Heart right ventricle (tissue), 16 donors: Measurements from ENCODE around the gene FARP2. TPM values are rescaled to one million over a fixed set of nuclear protein-coding genes. Genes with fewer than 3 reads are reported as not detected.
"Not testable (repeated sequence)": the region's sequence is repeated elsewhere in the genome, so short reads cannot be mapped to it uniquely, and the experiment has no call there.

ENCODE experiments used
- ATAC-seq, 8 donors: fragments of 200-7000 bp; cut with Tn5 transposase; one replicate each; pipeline ENCODE4 v1.9.1; 2020; ENCODE audit warnings: mild to moderate bottlenecking in 8 of 8, moderate library complexity in 8 of 8, moderate number of reproducible peaks in 1 of 8
- DNase-seq, 2 donors: peaks; one replicate each; pipeline ENCODE4 v3.0.0-alpha.2; 2020
- H3K27ac ChIP-seq, 10 donors: fragments of 200-600 bp; sonication (generic) in 2 of 10; one replicate each; pipeline versions ENCODE4 v1.5.0 to v1.8.0; 2020 to 2022; ENCODE audit warnings: mild to moderate bottlenecking in 3 of 10
- H3K27me3 ChIP-seq, 7 donors: fragments of 200-600 bp; one replicate each; pipeline ENCODE4 v1.8.0; 2021 to 2022; ENCODE audit warnings: mild to moderate bottlenecking in 2 of 7
- H3K36me3 ChIP-seq, 9 donors: fragments of 200-600 bp; sonication (generic) in 1 of 9; one replicate each; pipeline versions ENCODE4 v1.5.0 to v1.8.0; 2020 to 2022; ENCODE audit warnings: mild to moderate bottlenecking in 2 of 9
- H3K4me1 ChIP-seq, 9 donors: fragments of 200-600 bp; sonication (generic) in 1 of 9; one replicate each; pipeline versions ENCODE4 v1.5.0 to v1.8.0; 2020 to 2022; ENCODE audit warnings: mild to moderate bottlenecking in 4 of 9
- H3K4me3 ChIP-seq, 10 donors: fragments of 200-600 bp; sonication (generic) in 2 of 10; one replicate each; pipeline versions ENCODE4 v1.5.0 to v1.8.0; 2020 to 2022; ENCODE audit warnings: mild to moderate bottlenecking in 7 of 10, moderate library complexity in 2 of 10
- H3K9me3 ChIP-seq, 11 donors: fragments of 200-600 bp in 10 of 11; sonication (generic) in 2 of 11; one replicate each; pipeline versions ENCODE4 v1.5.0 to v1.8.0; 2013 to 2022; ENCODE audit warnings: mild to moderate bottlenecking in 2 of 11, control low read depth in 1 of 11, moderate library complexity in 1 of 11
- WGBS, 2 donors: extraction: QIAGEN DNeasy Blood & Tissue Kit; methylation state at CpG; one replicate each; pipeline ENCODE4 v1.1.7; 2013; ENCODE audit warnings: inconsistent platforms in 1 of 2; 5-methylcytosine and 5-hydroxymethylcytosine counted together
- intact Hi-C, 10 donors: fragments of 100-400 bp; cut with DNase I; formaldehyde crosslinking; loops; one replicate each; pipeline versions ENCODE4 v1.11.1 to v1.14.2; 2022
- polyA plus RNA-seq, 2 donors: library from polyadenylated mRNA; stranded (reverse); fragments of 200-250 nt; gene quantifications; one replicate each; pipeline ENCODE4 v1.2.3, GENCODE V29; 2013
- total RNA-seq, 10 donors: library from RNA; stranded (reverse); fragmentation: NEBNext Ultra II Directional in 3 of 10; extraction: Animal tissue kit (Norgen Biotek cat#: 25700) in 3 of 10; gene quantifications; one replicate each; pipeline versions ENCODE4 v1.2.1 to v1.2.4, GENCODE V29; 2021 to 2023
- TF ChIP-seq, protein P1 (sequence below), 9 donors: fragments of 200-600 bp; sonication (generic) in 2 of 9; IDR thresholded peaks; one replicate each; pipeline versions ENCODE4 v1.5.0 to v1.8.0; 2021 to 2022; ENCODE audit warnings: antibody characterized with exemption in 9 of 9, mild to moderate bottlenecking in 5 of 9, moderate library complexity in 1 of 9
- donor health status: Arrhythmogenic right ventricular cardiomyopathy.
- donor health status: ischemic (EF 13 %, LVEDD 7.1; RV severe dilation, severe dysfunction).
- donor health status: healthy with polysubstance abuse.
- donor health status: DM: no; HTN: yes; CAD: no.
- donor health status: DM: no; HTN: no; CAD: no.
- donor health status: ischemic (EF 25% LVEDD 6.9; RV normal size, moderate dysfunction).
- donor health status: ischemic (EF 25% LVEDD 5.7; RV mildly dilated, moderate dysfunction).
- donor health status: healthy.
- donor health status: DM: yes; HTN: yes; CAD: no.
- donor health status: Ischemic cardiomyopathy.
- donor health status: ischemic (EF 35%, LVEDD 5.7; RV mildly dilated, moderate dysfunction).
- donor health status: nonischemic (EF 11% LVEDD 7.7; RV severe dilation, severe dysfunction).
- donor health status: DM: yes; HTN: yes; CAD: no.
- donor health status: PGD.
- donor health status: ischemic (EF 29% LVEDD 5.4; RV normal size, mild dysfunction).
- donor health status: nonischemic (EF 23%, LVEDD 6.1; RV moderate dilation, normal function).

Gene FARP2
- total and polyA plus RNA-seq, 12 donors: 7.1 to 23.6 (median 19.3) TPM

DNA sequence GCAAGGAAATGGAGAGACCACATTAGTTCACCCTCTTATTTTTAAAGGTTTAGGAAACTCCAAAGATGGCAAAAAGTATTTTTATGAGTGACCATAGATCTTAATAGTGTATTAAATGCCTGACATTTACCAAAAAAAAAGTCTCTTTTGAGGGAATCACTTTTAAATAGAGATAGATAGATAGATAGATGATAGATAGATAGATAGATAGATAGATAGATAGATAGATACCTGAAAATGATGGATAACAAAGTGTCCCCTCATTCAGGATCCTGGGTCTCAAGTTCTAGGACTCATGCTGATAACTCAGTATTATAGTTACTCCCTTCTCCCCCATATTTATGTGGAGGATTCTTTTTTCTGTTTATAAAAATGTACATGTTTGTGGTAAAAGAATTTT lies 52.8 kb downstream of the FARP2 start:
- H3K4me1 ChIP-seq: no peaks in the 10 kb centered on the region
- TF ChIP-seq, protein P1, sequence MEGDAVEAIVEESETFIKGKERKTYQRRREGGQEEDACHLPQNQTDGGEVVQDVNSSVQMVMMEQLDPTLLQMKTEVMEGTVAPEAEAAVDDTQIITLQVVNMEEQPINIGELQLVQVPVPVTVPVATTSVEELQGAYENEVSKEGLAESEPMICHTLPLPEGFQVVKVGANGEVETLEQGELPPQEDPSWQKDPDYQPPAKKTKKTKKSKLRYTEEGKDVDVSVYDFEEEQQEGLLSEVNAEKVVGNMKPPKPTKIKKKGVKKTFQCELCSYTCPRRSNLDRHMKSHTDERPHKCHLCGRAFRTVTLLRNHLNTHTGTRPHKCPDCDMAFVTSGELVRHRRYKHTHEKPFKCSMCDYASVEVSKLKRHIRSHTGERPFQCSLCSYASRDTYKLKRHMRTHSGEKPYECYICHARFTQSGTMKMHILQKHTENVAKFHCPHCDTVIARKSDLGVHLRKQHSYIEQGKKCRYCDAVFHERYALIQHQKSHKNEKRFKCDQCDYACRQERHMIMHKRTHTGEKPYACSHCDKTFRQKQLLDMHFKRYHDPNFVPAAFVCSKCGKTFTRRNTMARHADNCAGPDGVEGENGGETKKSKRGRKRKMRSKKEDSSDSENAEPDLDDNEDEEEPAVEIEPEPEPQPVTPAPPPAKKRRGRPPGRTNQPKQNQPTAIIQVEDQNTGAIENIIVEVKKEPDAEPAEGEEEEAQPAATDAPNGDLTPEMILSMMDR (IDR thresholded peaks at IDR 0.05): no peak
- no peak overlapping the region for H3K27ac ChIP-seq
- no peaks in the 10 kb centered on the region for H3K9me3 ChIP-seq
- DNase-seq: no peak
- H3K4me3 ChIP-seq: no peak overlapping the region
- peaks cover 0 to 87% (median 31%) of the 10 kb centered on the region in 9 donors for H3K36me3 ChIP-seq
- intact Hi-C loops: no loop called here
- no peaks in the 10 kb centered on the region for H3K27me3 ChIP-seq
- ATAC-seq: no peak

- no peaks in the 10 kb centered on the region for H3K4me1 ChIP-seq
- no peak overlapping the region for H3K27ac ChIP-seq
- intact Hi-C loops: no loop called here
- DNase-seq (no peak), ATAC-seq (no peak)
- no peak overlapping the region for H3K4me3 ChIP-seq
- WGBS, 2 donors: 89 to 91% methylated on average over 9 of the region's 9 CpGs
- TF ChIP-seq, protein P1 (IDR thresholded peaks at IDR 0.05): no peak
- H3K27me3 ChIP-seq: no peaks in the 10 kb centered on the region
- peaks cover 0 to 88% (median 31%) of the 10 kb centered on the region in 9 donors for H3K36me3 ChIP-seq
- no peaks in the 10 kb centered on the region for H3K9me3 ChIP-seq
These were observed 54.7 kb downstream of the FARP2 start for GRCh38 chr2:241410739-241411176.

DNA sequence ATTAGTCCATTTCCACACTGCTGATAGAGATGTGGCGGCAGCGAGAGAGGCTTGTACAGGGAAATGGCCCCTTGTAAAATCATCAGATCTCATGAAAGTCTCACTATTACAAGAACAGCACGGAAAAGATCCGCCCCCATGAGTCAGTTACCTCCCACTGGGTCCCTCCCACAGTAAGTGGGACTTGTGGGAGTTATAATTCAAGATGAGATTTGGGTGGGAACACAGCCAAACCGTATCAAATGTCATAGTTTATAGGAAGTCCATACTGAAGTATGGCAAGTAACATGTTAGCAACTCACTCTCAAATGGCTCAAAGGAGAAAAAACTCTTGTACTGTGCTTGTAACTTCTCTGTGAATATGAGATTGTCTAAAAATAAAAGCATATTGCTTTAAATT lies 56.1 kb downstream of the FARP2 start:
- no peaks in the 10 kb centered on the region for H3K9me3 ChIP-seq
- WGBS, 2 donors: 63 to 71% methylated on average over 5 of the region's 5 CpGs
- DNase-seq (no peak), ATAC-seq (no peak)
- no peaks in the 10 kb centered on the region for H3K4me1 ChIP-seq
- H3K27me3 ChIP-seq: no peaks in the 10 kb centered on the region
- intact Hi-C loops: no loop called here
- H3K4me3 ChIP-seq: no peak overlapping the region
- H3K36me3 ChIP-seq: peaks cover 0 to 98% (median 31%) of the 10 kb centered on the region in 9 donors
- H3K27ac ChIP-seq: no peak overlapping the region
- TF ChIP-seq, protein P1 (IDR thresholded peaks at IDR 0.05): no peak

- DNase-seq, intact Hi-C loops, H3K9me3 ChIP-seq, H3K4me3 ChIP-seq, H3K27ac ChIP-seq, ATAC-seq, H3K27me3 ChIP-seq, H3K4me1 ChIP-seq: not testable (repeated sequence)
- WGBS, 2 donors: 85 to 86% methylated on average over 5 of the region's 5 CpGs
- peaks cover 0 to 98% (median 37%) of the 10 kb centered on the region in 9 donors for H3K36me3 ChIP-seq
These were observed 57.4 kb downstream of the FARP2 start for GRCh38 chr2:241413501-241413900.

- TF ChIP-seq, protein P1 (IDR thresholded peaks at IDR 0.05): no peak
These were observed 58.0 kb downstream of the FARP2 start for GRCh38 chr2:241413929-241414580.

More at GRCh38 chr2:241413929-241414580, 58.0 kb downstream of the FARP2 start:
- intact Hi-C loops: no loop called here
- ATAC-seq: no peak
- Histone ChIP-seq H3K9me3 (no peaks in the 10 kb centered on the region), H3K27me3 (no peaks in the 10 kb centered on the region), H3K4me1 (no peaks in the 10 kb centered on the region), H3K4me3 (no peak overlapping the region), H3K36me3 (peaks cover 0 to 98% (median 38%) of the 10 kb centered on the region in 9 donors), H3K27ac (no peak overlapping the region)
- DNase-seq: no peak
- WGBS, 2 donors: 93 to 94% methylated on average over 7 of the region's 7 CpGs
